ACHN (cell line): ENCODE measurements around the gene ATXN7L3.
A peak's percentile ranks its signal among the peaks of the same experiment; 100 is the strongest.
"Not testable (repeated sequence)": the region's sequence is repeated elsewhere in the genome, so short reads cannot be mapped to it uniquely, and the experiment has no call there.

Experiments
- DNase-seq: peaks from one replicate; pipeline ENCODE4 v3.0.0-alpha.2; 2015
- in situ Hi-C: cut with HindIII; loops from 2 replicates; pipeline ENCODE4 v1.10.0; 2017; ENCODE audit warnings: low sequenced_read_pairs, low pct_ligation_motif_present, low pct_unique_long_range_greater_than_20kb

Gene ATXN7L3

DNA sequence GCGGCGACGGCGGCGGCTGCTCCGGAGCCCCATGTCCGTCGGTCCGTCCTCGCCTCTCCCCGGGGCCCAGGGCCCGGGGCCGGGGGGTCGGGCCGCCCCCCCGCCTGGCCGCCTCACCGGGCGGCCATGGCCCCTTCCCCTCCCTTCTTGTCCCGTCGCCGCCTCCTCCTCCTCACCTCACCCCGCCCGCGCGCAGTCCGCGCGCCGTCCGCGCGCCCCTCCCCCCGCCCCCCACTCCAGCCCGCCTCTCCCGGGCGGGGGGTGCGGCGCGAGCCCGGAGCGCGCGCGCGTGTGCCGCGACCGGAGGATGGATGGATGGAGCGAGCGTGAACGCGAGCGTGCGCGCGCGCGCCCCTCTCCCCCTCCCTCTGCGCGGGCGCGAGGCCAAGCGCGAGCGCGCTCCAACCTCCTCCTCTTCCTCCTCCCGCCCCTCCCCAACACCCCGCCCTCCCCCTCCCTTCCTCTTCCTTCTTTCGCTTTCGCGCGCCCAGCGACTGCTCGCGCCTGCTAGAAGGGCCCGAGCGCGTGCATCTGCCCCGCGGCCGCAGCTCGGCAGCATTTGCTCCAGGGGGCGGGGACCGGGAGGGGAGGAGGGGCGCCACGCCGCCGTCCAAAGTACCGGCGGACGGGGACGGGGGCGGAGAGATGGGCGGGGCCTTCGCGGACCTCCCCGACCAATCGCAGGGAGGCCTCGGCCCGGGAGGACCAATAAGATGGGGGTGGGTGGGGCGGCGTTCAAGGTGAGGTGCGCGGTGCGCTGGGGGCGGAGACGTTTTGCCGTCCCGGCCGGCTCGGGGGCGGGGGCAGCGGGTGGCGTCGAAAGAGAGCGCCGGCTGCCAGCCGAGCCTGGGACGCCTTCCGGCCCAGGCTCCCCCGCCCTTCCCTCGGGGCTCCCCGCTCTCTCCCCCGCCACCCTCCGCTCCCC, at the start of gene ATXN7L3:
Gene ATXN7L3, minus strand, starts transcription at position 332 of the 925 bp plus-strand sequence. CDS start 1,814 bp downstream, outside the sequence.
- in situ Hi-C loops: loop anchor here (10.0 kb wide), 1 partner anchor 125 kb away; the partner anchor contains the start of gene SLC25A39
- peak; percentile 98 for DNase-seq

- in situ Hi-C loops: no loop called here
These were observed 48.4 kb upstream of the ATXN7L3 start for GRCh38 chr17:44247876-44248736.

DNA sequence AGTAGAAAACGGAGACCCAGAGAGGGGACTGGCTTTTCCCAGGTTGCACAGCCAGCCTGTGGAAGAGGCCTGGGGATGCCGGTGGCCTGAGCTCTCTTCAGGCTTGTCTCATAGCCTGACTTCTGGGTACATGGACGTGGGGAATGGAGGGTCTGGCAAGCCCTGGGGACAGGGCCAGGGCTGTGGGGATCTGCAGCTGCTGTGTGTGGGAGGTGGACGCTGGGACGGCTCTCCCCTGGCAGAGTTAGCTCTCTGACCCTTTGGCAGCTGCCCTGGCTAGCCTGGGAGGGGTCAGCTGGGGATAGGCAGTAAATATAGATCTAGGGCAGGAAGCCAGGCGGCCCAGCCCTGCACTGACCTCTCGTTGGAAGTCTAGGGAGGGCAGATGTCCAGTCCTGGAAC, 47.8 kb upstream of the ATXN7L3 start:
- DNase-seq: no peak
- in situ Hi-C loops: no loop called here

More at GRCh38 chr17:44247876-44248736, 48.4 kb upstream of the ATXN7L3 start:
- DNase-seq: no peak

DNA sequence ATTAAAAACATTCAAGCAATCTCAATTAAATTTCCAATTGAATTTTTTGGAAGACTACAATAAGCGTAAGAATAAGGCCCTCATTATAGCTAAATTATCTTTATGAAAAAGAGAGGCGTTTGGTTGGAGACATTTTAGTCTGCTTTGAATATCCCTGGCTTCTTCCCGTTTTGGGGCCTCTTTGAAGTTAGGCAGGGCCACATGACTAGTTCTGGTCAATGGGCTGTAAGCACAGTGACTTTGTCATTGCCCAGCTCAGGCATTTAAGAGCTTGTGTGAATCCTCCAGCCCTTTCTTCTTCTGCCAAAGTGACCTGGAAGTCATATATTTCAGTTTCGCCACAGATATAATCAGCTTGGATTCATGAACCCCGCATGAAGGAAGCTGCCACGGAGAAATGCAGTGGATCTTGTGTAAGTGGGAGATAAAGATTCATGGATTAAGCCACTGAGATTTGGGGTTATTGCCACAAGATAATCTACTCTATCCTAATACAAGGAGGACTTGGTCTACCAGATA, 41.5 kb upstream of the ATXN7L3 start:
- DNase-seq: no peak
- in situ Hi-C loops: no loop called here

DNA sequence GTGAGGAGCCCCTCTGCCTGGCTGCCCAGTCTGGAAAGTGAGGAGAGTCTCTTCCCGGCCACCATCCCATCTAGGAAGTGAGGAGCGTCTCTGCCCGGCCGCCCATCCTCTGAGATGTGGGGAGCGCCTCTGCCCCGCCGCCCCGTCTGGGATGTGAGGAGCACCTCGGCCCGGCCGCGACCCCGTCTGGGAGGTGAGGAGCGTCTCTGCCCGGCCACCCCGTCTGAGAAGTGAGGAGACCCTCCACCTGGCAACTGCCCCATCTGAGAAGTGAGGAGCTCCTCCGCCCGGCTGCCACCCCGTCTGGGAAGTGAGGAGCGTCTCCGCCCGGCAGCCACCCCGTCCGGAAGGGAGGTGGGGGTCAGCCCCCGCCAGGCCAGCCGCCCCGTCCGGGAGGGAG, 38.2 kb upstream of the ATXN7L3 start:
- in situ Hi-C loops: not testable (repeated sequence)

DNA sequence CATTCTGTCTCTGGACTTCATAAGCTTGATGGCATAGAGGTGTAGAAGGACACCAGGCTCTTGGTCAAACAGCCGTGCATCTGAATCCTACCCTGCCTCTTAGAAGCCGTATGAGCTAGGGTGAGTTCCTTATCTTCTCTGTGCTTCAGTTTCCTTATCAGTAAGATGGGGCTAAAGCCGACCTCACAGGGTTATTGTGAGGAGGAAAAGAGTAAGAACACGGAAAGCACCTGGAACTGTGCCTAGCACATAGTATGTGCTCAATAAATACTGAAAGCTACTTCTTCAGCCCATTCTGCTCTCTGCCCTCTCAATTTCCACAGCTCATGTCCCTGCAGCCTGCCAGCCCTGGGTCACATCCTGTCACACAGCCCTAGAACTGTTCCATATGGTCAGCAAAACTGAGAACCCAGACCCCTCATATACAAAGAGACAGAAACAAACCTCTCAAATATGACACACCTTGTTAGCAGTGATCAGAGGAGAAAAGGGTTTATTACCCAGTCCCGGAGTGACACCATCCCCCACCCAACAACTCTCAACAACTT, 36.8 kb upstream of the ATXN7L3 start:
- in situ Hi-C loops: no loop called here
- no peak for DNase-seq

More for the DNA sequence above, 38.2 kb upstream of the ATXN7L3 start:
- DNase-seq: not testable (repeated sequence)

- in situ Hi-C loops: no loop called here
- DNase-seq: peak; percentile 95
These were observed 35.9 kb upstream of the ATXN7L3 start for GRCh38 chr17:44235583-44235936.

GRCh38 chr17:44233582-44233981, 33.9 kb upstream of the ATXN7L3 start:
- DNase-seq: no peak
- in situ Hi-C loops: no loop called here

- DNase-seq: no peak
- in situ Hi-C loops: no loop called here
These were observed 32.4 kb upstream of the ATXN7L3 start for GRCh38 chr17:44232061-44232460.

- in situ Hi-C loops: no loop called here
- DNase-seq: no peak
These were observed 30.5 kb upstream of the ATXN7L3 start for GRCh38 chr17:44230140-44230539.

DNA sequence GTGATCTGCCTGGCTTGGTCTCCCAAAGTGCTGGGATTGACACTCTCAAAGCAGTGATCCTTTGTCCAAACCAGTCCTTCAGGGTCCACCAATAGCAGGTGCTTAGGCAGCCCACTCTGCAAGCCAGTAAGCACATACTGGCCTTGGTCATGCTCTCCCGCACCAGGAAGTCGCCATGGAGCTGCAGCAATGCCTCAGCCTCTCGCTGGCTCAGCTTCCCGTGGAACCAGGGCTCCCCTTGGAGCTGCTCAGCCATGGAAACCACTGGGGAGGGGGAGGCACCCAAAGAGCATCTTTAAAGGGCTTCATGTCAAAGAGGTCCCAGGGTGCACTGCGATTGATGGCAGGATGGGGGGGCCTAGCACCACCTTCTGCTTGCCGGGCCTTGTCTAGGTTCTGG, 29.4 kb upstream of the ATXN7L3 start:
- in situ Hi-C loops: no loop called here
- DNase-seq: no peak

DNA sequence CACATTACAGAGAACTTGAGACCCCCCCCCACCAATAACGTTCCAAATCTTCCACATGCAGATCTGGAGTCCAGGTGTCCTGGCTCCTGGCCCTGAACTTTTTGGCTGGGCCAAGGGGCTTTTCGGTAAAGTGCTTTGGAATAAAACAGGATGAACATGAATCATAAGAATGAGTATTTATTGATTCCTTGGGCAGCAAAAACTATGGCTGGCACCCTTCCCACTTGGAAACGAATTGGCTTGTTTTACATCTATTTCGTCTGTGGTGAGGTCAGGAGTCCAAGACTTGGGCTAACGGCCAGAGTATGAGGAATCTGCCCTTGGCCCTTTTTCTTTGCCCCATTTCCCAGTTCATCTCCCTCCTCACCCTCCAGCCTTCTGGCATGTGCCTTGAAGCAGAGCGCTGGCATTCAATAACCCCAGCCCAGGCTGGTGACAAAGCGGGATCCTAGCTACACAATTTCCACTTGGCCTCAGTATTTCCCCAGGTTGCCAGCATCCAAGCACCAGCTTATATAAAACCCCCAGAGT, 23.9 kb upstream of the ATXN7L3 start:
- in situ Hi-C loops: no loop called here
- DNase-seq: peak; percentile 91

DNA sequence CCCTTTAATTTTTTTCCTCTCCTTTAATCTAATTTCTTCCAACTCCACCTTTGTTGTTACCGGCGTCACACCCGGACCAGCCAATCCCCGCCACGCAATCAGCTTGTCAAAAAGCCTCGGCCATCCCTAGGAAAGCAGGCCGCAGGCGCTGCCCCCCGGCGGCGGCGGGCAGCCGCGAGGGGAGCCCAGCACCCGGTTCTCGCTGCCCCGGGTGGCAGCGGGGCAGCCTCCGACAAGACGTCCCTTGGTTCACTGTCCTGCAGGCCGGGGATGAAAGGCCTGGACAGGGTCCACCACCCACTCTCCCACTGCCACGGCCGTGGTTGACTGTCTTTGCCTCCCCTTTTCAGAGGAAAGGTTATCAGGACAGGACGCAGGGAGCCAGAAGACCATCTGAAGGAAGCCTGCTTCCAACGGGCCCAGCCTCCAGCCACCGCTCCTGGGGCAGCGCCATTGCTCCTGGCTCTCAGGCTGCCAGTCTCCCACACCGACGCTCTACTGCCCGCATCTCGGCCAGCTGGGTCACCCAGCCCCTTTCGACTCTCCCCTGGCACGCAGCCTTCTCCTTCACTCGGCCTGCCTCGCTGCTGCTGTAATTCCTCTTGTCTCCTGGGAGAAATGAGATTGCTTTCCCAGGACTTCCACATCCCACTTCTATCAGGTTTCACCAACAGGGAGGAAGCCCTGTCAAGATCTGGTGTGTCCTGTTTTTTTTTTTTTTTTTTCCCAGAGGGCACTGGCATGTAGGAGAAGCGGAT, 22.6 kb upstream of the ATXN7L3 start:
- DNase-seq: peak; percentile 85
- in situ Hi-C loops: no loop called here

- in situ Hi-C loops: no loop called here
- DNase-seq: no peak
These were observed 22.1 kb upstream of the ATXN7L3 start for GRCh38 chr17:44221862-44222111.

DNA sequence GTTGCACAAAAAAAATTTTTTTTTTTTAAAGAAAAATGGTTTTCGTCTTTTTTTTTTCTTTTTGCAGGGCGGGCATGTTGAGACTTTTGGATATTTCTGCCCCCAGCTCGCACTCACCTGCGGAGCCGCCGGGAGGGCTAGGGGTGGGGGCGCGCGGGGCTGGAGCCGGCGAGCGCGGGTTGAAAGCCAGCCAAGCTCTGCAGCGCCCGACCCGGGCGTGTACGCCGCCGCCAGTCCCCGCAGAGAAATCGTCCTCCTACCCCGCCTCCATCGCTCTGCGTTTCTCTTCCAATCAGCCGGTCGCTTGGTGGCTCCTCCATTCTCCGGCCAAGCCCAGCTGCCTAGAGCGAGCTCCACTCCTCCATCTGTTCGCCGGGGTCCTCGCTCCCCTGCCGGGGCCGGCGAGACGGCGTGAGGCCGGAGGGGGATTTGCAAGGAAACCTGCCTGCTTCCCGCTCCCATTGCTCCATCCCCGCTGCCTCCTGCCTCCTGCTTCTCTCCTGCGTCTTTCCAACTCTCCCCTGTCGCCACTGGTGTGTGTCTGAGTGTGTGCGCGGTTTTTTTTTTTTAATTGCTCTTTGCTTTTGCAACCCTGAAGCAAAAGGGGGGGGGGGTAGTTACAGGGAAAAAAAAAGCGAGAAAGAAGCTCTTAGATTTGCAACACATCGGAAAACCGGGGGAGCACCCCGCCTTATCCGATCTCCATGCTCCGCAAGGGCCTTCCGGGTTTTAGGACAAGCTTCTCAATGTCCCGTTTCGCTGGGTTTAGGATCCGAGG, 21.6 kb upstream of the ATXN7L3 start:
- DNase-seq: peak; percentile 83

DNA sequence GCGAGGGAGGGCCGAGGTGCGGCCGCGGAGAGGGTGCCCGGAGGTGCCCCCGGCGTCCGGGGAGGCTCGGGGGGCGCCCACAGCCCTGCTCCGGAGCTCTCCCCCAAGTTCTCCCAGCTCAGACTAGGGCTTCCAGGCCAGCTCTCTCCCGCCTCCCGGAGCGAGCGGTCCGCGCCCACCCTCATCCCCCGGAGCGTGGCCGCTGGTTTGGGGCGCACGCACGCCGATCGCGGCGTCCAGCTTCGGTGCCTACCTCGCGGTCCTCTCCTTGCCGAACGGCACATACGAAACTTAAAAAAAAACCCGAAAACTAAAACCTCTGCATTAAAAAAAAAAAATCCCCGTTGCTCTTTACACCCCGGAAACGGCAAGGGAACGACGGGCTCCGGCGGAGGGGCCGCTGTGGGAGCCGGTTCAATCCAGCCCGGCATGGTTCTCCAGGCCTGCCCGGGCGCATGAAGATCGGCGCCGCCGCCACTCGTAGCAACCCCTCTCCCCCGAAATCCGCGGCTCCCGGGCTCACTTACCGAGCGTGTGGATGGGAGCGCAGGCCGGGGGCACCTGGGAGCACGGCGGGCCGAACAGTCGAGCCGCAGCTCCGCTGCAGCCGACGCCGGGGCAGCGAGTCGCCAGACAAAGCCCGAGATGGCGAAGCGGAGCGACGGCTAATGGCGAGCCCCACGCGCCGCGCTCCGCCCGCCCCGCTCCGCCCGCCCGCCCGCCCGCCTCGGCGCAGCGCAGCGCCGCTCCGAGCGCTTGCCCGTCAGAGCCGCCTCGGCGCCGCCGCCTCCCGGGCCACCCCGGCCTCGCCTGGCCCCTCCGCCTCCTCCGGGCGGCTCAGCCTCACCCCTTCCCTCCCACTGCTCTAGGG, 20.8 kb upstream of the ATXN7L3 start:
- in situ Hi-C loops: no loop called here

More for the DNA sequence above, 21.6 kb upstream of the ATXN7L3 start:
- in situ Hi-C loops: no loop called here

More for the DNA sequence above, 20.8 kb upstream of the ATXN7L3 start:
- peak; percentile 49 for DNase-seq
